ENCODE data around the gene ZNF619.

- TF ChIP-seq POLR2A (IDR thresholded peaks at IDR 0.05) (no peak), CTCF (IDR thresholded peaks at IDR 0.05) (no peak), POLR2AphosphoS5 (IDR thresholded peaks at IDR 0.05; ENCODE audit: insufficient read depth in 1 of 2, low read depth in 1 of 2) (no peak)
These were observed 47.3 kb downstream of the ZNF619 start for GRCh38 chr3:40524222-40524567.

Measured in vagina (tissue), 2 donors.